HG03064 (cell line): ENCODE data around the gene BRD4.

Experiments
- ATAC-seq: cut with Tn5 transposase; IDR thresholded peaks from one replicate; pipeline ENCODE4 v1.9.1; 2021; ENCODE audit warnings: low read depth; ENCODE audit not compliant: unreplicated experiment

The BRD4 gene

DNA sequence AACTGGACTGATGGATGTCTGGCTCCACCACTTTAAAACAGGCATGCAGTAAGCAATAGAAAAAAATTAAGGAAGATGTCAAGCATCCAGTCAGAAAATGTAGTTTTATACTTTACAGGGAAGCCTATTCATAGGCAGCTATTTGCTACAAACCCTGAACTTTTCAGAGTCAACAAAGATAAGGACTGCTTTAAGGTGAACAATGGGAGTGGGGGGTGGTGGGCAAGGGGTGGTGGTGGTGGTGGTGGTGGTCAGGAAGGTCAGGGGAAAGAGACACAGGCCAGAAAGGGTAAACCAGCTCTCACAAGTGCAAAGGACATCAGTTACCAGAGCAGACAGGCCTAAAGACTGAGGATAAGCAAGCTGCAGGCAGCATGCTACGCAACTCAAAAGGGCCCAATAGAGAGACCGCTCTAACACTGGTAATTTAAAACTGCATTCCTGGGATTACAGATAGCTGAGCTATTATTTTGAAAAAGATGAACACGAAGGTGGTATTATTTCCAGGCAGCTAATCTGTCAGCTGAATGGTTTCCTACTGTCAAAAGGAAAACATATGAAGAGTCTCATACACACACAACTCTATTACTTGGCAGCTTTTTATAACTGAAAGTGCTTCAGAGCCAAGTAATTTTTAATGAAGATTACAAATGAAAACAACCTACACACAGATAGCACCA lies 14.8 kb downstream of the BRD4 start:
- no peak for ATAC-seq

DNA sequence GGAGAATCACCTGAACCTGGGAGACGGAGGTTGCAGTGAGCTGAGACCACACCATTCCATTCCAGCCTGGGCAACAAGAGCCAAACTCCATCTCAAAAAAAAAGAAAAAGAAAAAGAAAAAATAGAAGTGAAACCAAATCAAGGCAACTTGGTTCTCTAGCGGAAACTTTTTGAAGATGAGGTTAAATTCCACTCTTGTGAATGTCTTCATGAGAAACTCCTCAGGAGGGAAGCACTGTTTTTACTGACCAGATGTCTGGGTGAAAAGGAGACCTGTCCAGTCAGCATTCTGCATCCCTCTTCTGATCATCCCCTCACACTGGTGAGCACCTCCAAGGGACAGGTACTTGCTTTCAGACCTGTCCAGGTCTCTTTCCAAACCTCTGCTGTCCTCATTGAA lies 15.8 kb downstream of the BRD4 start:
- no peak for ATAC-seq

DNA sequence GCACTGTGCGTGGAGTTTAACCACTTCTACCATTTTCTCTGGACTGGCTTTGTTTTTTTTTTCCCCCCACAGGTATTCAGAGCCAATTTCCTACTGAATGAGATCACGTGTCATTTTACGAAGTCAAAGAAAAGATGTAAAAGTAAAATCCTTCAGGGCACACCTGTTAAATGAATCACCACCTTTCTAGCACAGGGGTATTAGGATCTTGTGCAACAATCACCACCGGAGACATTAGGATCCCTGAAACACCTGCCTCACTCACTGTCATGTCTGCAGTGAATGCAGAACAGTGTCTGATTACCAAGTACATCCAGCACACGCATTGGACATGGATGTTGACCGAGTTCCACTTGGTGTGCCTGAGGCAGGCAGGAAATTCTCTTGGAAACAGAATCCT lies 17.2 kb downstream of the BRD4 start:
- ATAC-seq = no peak

DNA sequence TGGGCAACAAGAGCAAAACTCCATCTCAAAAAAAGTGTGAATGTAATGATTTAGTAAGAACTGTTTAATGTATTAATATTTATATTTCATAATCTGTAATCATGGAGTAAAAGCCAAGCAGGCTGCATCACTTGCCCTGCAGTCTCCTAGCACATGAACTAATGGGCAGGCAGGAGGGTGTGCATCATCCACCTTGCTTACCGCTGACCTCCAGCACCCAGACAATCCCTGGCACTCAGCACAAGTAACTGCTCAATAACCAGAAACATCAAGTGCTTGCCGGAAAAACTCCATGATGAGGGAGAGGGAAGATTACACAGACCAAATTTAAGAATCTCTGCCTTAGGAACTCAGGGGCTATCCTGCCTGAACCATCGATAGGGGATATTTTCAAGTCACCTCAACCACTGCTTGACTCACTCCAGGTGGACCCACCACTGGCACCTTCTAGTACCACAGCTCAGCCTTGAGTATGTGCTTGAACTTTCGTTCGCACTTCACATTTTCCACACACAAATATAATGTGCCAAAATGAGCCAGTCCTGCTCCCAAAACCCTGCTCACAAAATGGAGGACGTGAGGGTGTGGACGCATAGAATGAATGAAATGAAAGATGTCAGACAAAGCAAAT lies 18.6 kb downstream of the BRD4 start:
- ATAC-seq = no peak

DNA sequence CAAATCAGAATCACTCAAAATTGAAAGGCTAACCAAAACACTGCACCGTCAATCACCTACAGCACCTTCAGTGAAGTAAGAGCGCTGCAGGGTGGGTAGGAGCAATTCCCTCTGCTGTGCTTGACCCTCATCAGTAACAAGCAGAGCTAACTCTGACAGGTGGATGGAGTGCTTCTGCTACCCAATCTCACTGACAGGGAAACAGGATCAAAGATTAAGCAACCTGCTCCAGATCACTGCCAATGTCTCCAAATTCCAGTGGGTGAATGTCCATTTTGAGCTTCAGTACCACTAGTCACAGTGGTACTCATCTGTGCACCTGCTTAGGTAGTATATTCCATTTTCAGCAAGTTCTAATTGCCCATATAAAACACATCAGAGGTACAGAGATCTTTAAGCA lies 25.2 kb downstream of the BRD4 start:
- no peak for ATAC-seq

DNA sequence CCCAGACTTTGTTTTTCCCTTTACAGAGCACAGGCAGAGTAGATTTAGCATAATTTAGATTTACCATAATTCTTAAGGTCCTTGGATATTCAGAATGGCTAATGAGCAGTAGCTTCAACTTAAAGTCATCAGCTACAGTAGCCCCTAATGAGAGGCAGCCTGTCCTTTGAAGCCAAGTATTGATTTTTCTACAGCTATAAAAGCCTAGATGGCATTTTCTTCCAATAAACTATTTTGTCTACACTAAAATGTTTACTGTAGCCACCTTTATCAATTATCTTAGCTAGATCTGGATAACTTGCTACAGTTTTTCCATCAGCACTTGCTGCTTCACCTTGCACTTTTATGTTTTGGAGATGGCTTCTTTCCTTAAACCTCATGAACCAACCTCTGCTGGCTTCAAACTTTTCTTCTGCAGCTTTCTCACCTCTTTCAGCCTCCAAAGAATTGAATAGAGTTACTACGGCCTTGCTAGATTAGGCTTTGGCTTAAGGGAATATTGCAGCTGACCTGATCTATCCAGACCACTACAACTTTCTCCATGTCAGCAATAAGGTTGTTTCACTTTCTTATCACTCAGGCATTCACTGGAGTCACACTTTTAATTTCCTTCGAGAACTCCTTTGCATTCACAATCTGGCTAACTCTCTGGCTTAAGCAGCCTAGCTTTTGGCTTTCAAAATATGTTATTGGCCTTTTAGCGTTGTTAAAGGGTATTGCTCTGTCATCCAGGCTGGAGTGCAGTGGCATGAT lies 26.6 kb downstream of the BRD4 start:
- ATAC-seq = no peak

DNA sequence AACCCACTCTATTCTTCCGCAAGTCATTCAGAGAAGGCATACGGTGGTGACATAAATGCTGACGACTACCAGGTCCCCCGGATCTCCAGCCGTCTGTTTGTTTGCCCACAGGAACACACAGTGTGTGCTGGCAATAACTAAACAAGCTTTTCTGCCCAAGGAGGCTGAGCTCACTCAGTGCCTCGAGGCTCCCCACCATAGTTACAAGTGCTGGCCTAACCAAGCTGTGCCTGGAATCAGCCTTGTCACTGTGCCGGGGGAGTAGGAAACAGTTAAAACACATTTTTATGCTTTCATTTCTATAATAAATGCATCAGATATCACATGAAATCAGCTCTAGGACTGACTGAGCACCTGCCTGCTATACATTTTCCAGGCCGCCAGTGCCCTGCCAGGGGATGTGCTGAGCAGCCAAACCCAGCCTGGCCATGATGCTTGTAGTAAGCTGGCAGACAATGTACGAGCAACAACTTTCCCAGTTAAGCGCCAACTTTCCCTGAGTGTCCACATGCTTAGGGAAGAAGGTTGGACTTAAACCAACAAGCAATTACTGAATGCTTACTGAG lies 28.1 kb downstream of the BRD4 start:
- ATAC-seq = no peak

DNA sequence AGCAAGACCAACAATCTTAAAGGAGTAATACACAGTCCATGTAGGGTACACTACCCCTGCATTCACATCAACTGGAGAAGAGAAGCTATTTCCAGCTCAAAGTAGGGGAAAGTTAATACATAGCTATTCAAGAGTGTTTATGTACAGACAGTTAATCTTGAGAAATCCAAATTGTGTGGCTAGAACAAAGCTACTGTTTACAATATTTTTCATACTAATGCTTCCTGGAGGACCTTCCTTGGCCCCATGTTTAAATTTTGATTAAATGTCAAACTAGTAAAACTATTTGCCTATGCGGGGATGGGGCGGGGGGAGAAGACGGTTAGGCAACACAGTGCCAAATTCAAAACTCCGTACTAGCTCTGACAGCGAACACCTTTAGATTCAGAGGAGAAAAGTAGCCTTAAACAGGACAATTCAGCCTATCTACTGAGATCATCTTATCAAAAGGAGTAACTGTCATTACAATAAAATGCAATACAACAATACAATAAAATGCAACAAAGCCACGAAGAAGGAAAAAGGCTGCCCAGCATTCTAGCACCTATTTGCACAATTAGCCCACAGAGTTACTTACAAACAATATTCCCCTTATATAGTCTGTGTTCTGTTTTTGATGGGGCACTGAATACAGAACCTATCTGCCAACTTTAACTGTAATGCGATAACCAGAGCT lies 29.1 kb downstream of the BRD4 start:
- ATAC-seq = no peak

DNA sequence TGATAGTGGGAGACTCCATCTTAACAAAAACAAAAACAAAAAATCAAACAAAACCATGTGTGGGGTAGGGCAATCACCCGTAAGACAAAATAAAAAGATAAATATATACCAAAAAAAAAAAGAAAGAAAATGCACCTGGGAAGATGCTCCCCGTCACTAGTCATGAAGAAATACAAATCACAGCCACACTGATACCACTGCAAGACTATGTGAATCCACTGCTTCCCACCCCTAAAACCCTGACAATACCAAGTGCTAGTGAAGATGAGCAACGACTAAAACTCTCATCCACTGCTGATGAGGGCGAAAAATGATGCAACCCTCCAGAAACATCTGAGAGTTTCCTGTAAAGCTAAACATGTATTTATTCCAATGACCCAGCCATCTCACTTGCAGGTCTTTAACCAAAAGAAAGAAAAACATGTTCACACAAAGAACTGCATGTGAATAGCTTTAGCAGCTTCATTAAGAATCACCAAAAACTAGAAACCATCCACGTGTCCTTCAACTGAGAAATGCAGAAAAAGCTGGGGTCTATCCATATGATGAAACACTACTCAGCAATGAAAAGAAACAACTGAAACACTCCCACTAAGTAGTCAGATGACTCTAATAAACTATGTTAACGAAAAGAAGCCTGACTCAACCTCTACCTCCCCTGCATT lies 31.7 kb downstream of the BRD4 start:
- ATAC-seq = no peak

DNA sequence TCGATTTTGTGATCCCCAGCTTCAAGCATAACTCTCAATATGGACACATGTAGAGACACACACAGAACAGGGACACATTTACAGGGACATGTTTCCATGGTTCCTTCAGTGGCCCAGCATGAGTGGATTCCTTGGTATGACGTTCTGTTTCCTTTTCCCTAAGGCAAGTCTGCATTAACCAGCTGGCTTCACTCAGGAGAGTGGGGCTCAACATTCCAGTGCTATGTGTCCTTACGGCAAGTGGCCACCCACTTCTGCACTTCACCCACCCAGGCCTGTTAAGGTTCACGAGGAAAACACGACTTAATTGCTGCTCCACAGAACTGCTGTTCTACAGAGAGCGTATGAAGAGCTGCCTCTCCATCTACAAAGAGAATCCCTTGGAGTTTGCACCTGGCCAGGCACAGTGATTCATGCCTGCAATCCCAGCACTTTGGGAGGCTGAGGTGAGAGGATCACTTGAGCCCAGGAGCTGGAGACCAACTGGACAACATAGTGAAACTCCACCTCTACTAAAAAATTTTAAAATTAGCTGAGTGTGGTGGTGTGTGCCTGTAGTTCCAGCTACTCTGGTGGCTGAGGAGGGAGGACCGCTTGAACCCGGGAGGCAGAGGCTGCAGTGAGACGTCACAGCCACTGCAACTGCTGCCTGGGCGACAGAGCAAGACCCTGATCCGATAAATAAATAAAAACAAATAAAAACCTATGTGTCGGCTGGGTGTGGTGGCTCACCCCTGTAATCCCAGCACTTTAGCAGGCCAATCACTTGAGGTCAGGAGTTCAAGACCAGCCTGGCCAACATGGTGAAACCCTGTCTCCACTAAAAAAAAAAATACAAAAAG lies 32.5 kb downstream of the BRD4 start:
- no peak for ATAC-seq

DNA sequence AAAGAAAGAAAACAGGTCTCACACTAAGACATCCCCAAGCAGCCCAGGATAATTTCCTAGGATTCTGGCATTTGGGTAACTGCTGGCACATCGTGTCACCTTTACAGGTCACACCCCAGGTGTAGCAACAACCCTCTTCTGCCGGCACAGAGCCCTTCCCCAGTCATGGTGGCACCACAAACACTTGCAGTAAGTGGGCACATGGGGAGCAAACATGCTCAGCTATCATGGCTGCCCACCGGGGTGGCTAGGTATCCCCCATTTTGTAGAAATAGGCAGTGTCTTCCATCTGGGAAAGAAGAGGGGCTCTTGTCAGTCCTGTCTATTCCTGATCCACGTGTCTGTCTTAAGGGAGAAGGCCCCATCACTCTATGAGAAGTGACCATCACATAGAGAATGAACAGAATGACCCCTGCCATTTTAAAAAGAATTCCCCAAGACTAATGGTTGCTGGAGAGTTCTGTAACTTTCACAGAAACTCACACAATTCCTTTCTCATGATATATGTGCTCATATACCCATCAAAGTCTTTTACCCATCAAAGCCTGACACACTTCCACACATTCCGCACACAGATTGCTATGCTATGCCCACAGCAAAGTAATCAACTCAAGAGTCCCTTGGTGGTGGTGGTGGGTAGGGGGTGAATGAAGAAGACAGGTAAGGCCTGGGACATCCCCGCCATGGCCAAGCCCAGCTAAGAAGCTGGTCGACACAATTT lies 33.3 kb downstream of the BRD4 start:
- ATAC-seq = no peak

DNA sequence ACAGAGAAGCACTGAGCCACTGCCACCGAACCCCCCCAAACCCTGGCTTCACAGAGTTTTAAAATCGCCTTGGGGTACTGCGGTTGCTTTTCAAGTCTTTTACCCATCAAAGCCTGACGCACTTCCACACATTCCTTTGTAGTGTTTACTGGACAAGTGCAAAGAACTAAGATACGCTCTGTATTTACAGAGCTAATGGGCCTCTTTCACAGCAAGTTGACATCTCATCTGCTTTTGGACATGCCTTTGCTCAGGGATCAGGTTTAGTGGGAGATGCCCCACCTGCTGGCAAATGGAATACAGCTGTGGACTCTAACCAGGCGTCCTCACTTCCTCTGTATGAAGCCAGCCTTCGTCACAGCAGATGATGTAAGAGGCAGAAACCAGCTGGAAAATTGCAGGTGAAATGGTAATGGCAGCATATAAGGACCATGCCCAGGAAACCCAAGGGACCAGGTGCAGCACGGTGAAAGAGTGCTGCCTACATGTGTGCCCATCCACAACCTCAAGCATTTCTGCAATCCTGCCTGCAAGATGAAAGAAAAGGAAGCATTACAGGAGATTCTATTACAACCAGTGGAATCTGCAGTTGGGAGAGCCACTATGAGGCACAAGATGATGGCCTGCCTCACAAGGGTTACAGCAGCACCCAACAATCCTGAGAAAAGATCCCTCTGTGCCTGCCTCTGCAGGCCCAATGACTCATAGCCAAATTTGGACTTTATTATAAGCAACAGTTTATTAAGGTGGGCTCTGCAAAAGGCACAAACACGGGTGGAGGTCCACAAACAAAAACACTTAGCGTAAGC lies 34.7 kb downstream of the BRD4 start:
- no peak for ATAC-seq

DNA sequence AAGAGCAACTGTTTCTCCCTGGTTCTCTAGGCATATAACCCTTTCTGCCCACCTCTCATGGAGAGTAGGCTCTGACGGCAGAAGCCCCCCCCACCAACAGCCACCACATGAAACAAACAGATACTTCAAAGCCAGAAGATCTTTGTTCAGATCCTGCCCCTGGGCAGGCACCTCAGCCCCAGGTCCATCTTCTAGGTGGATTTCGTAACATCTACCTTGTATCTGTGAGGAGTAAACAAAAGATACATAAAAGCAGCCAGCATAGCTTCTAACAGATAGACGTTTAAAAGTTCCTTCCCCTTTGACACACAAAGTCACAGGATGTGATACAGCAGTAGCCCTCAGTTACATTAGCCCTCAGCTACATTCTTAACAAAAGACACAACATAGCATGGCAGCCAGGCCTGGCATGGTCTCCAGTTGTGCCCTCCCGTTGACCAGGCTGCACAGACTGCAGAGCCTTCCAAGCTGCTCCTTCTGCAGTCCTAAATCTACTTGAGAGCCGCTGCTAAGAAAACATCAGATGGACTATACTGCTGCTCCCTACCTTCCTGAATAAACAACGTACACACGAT lies 35.4 kb downstream of the BRD4 start:
- no peak for ATAC-seq

DNA sequence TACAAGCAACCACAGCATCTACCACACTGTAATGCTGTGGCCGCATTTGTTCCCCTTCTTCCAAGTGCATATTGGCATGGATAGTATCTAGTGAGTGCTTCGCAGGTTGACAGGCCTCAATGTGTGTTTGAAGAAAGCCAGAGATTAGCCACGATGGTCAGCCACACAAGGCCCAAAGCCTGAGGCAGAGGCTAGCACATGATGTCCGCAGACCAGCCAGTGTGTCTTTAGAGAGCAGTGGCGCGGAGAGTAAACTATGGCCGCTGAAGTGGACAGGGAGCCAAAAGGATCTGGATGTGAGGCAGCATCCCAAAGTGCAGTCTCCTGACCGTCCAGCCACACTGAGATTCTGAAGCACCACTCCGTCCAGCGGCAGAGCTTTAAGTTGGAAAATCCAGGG lies 36.0 kb downstream of the BRD4 start:
- ATAC-seq = no peak

DNA sequence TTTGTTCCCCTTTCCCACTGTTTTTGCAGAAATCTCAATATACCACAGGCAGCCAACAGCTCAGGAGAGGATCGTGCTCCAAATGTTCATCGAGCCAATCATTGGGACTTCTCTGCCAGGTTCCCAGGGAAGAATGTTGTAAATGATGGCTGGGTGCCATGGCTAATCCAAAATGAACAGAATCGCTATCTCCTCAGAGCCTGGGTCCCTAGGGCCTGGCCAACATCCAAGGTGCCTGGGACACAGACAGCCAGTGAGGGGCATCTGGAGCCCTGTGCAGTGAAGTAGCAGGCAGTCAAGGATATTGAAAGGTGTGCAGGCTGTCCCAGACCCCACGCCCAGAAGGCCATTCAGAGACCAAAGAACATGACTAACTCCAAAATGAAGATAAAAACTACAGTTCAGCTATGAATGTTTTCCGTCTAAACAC lies 37.8 kb downstream of the BRD4 start:
- ATAC-seq = no peak

DNA sequence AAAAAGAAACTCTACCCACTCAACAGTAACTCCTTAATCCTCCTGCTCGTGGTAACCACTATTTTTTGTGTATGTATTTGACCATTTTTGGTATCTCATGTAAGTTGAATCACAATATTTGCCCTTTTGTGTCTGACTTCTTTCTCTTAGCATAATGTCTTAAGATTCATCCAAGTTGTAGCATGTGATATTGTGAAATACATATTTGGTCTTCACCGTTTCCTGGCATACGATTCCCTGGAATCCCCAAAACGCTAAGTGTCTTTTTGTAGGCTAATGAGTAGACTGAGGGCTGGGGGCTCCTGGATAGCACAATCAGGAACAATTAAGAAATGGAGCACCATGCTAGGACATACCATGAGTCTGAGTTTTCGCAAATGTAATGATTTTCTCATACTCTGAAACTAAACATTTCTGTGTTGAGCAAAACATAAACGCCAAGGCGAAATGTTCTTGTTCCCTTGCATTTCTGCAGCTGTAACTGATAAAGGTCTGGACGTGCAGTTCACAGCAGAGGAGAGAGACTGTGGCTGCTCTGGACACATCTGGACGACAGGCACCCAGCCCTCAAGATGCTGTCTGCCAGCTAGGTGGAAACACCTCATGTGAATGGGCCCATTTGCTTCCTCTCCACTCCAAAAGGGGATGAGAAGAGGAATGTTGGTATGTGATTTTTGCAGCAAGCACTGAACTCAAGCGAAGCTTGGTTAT lies 38.4 kb downstream of the BRD4 start:
- no peak for ATAC-seq
